CD4-positive, alpha-beta T cell treated with Interleukin-1 beta for 1 hour (primary cell): ENCODE results near the gene SUPT3H.

ENCODE experiments used
- DNase-seq, 2 donors: peaks; one replicate each; pipeline ENCODE4 v3.0.0-alpha.2; 2020 to 2022

SUPT3H gene

GRCh38 chr6:44820759-44821158 lies 557.0 kb downstream of the SUPT3H start:
- DNase-seq, result no peak

GRCh38 chr6:44820321-44820720 lies 557.4 kb downstream of the SUPT3H start:
- DNase-seq, result no peak

- no peak for DNase-seq
These were observed 566.3 kb downstream of the SUPT3H start for GRCh38 chr6:44811456-44811855.

- no peak for DNase-seq
These were observed 568.5 kb downstream of the SUPT3H start for GRCh38 chr6:44809258-44809657.

- no peak for DNase-seq
These were observed 569.6 kb downstream of the SUPT3H start for GRCh38 chr6:44808148-44808547.

GRCh38 chr6:44806656-44807055 lies 571.1 kb downstream of the SUPT3H start:
- DNase-seq, result no peak

GRCh38 chr6:44805238-44805846 lies 572.4 kb downstream of the SUPT3H start:
- no peak for DNase-seq

GRCh38 chr6:44804546-44805159 lies 573.1 kb downstream of the SUPT3H start:
- no peak for DNase-seq

- no peak for DNase-seq
These were observed 573.7 kb downstream of the SUPT3H start for GRCh38 chr6:44804016-44804415.

GRCh38 chr6:44800784-44801592 lies 576.7 kb downstream of the SUPT3H start:
- DNase-seq, result no peak

- DNase-seq, result no peak
These were observed 577.5 kb downstream of the SUPT3H start for GRCh38 chr6:44800171-44800783.

GRCh38 chr6:44797746-44798145 lies 580.0 kb downstream of the SUPT3H start:
- DNase-seq, result no peak

- no peak for DNase-seq
These were observed 582.4 kb downstream of the SUPT3H start for GRCh38 chr6:44795326-44795725.

- no peak for DNase-seq
These were observed 587.9 kb downstream of the SUPT3H start for GRCh38 chr6:44789806-44790205.

GRCh38 chr6:44789061-44789460 lies 588.7 kb downstream of the SUPT3H start:
- DNase-seq, result no peak

- DNase-seq, result no peak
These were observed 589.2 kb downstream of the SUPT3H start for GRCh38 chr6:44788387-44788981.

GRCh38 chr6:44787254-44787834 lies 590.4 kb downstream of the SUPT3H start:
- peak in 1 of 2 donors; percentile 2 for DNase-seq

- DNase-seq, result no peak
These were observed 592.6 kb downstream of the SUPT3H start for GRCh38 chr6:44785130-44785529.

GRCh38 chr6:44784195-44784594 lies 593.5 kb downstream of the SUPT3H start:
- no peak for DNase-seq

GRCh38 chr6:44782892-44783291 lies 594.8 kb downstream of the SUPT3H start:
- DNase-seq, result no peak

- DNase-seq, result no peak
These were observed 595.7 kb downstream of the SUPT3H start for GRCh38 chr6:44781912-44782597.

GRCh38 chr6:44780161-44780560 lies 597.6 kb downstream of the SUPT3H start:
- DNase-seq, result no peak
